Caco-2 (cell line): Measurements from ENCODE around the gene S100Z. TPM values are rescaled to one million over a fixed set of nuclear protein-coding genes. Genes with fewer than 3 reads are reported as not detected.
"Not testable (repeated sequence)": the region's sequence is repeated elsewhere in the genome, so short reads cannot be mapped to it uniquely, and the experiment has no call there.

Source experiments
- BruUV-seq: library from RNA; stranded (reverse); fragments of 400-500 nt; replicated peaks from 2 replicates; lab custom pipeline; 2021; lab: Mats Ljungman, UMichigan
- CTCF ChIA-PET: fragments of 300-600 bp; sonication (Branson Sonifier 250); formaldehyde crosslinking; loops from one replicate; lab custom pipeline; 2022; ENCODE audit warnings: antibody characterized with exemption; lab: Charles Lee
- POLR2A ChIA-PET: fragments of 300-600 bp; sonication (Branson Sonifier 250); formaldehyde crosslinking; loops from one replicate; lab custom pipeline; 2022; ENCODE audit warnings: antibody characterized with exemption; lab: Charles Lee
- DNase-seq, 2 experiments: peaks; one replicate each; pipeline versions ENCODE4 v3.0.0 to v3.0.0-alpha.2; 2020 to 2022
- H3K27me3 ChIP-seq: replicated peaks from 2 replicates; pipeline ENCODE4 v1.6.0; 2011; ENCODE audit warnings: low read length; ENCODE audit not compliant: control insufficient read depth, insufficient read depth
- H3K36me3 ChIP-seq: 2 replicates; pipeline ENCODE4 v1.5.1; 2011; ENCODE audit warnings: low read length; ENCODE audit not compliant: control insufficient read depth, insufficient read depth
- H3K4me1 ChIP-seq: fragments of 250-450 bp; sonication (Bioruptor Pico); 2 replicates; pipeline ENCODE4 v1.5.1; 2020; ENCODE audit warnings: mild to moderate bottlenecking
- H3K4me3 ChIP-seq: 2 replicates; pipeline ENCODE4 v1.5.1; 2011; ENCODE audit warnings: low read depth, mild to moderate bottlenecking, control low read depth, low read length
- H3K9me3 ChIP-seq: fragments of 250-450 bp; sonication (Bioruptor Pico); 2 replicates; pipeline ENCODE4 v1.5.1; 2020; ENCODE audit warnings: mild to moderate bottlenecking, moderate library complexity
- H3K27ac Mint-ChIP-seq: one replicate; pipeline ENCODE4 v1.8.0; 2022; ENCODE audit warnings: mixed read lengths; ENCODE audit not compliant: unreplicated experiment
- H3K27me3 Mint-ChIP-seq: one replicate; pipeline ENCODE4 v1.8.0; 2022; ENCODE audit warnings: mixed read lengths; ENCODE audit not compliant: insufficient read depth, unreplicated experiment
- H3K36me3 Mint-ChIP-seq: one replicate; pipeline ENCODE4 v1.8.0; 2022; ENCODE audit warnings: mild to moderate bottlenecking, mixed read lengths; ENCODE audit not compliant: insufficient read depth, unreplicated experiment
- H3K4me1 Mint-ChIP-seq: one replicate; pipeline ENCODE4 v1.8.0; 2022; ENCODE audit warnings: low read depth, mixed read lengths; ENCODE audit not compliant: unreplicated experiment
- H3K4me3 Mint-ChIP-seq: one replicate; pipeline ENCODE4 v1.8.0; 2022; ENCODE audit warnings: mild to moderate bottlenecking, moderate library complexity, mixed read lengths; ENCODE audit not compliant: unreplicated experiment
- H3K9me3 Mint-ChIP-seq: one replicate; pipeline ENCODE4 v1.8.0; 2022; ENCODE audit warnings: mixed read lengths; ENCODE audit not compliant: unreplicated experiment
- CTCF ChIP-seq, 2 experiments: fragments of 200-600 bp in 1 of 2; IDR thresholded peaks; 1 replicate in 1 of 2; 2 replicates in 1 of 2; pipeline versions ENCODE4 v1.5.1 to v1.8.0; 2011 to 2022; ENCODE audit warnings: antibody characterized with exemption in 1 of 2, control low read depth in 1 of 2, inconsistent platforms in 1 of 2, low read depth in 1 of 2, low read length in 1 of 2, mild to moderate bottlenecking in 1 of 2, moderate library complexity in 1 of 2; ENCODE audit not compliant: insufficient read depth in 1 of 2, severe bottlenecking in 1 of 2, unreplicated experiment in 1 of 2
- intact Hi-C: fragments of 100-400 bp; cut with micrococcal nuclease; formaldehyde crosslinking; loops from one replicate; pipeline ENCODE4 v1.10.0; 2022; ENCODE audit not compliant: unreplicated experiment
- total RNA-seq: library from RNA; stranded (reverse); gene quantifications from 2 replicates; pipeline ENCODE4 v1.2.3, GENCODE V29; 2022

The S100Z gene
- total RNA-seq, 1 experiment from 2014 or later, result 0.66 TPM

DNA sequence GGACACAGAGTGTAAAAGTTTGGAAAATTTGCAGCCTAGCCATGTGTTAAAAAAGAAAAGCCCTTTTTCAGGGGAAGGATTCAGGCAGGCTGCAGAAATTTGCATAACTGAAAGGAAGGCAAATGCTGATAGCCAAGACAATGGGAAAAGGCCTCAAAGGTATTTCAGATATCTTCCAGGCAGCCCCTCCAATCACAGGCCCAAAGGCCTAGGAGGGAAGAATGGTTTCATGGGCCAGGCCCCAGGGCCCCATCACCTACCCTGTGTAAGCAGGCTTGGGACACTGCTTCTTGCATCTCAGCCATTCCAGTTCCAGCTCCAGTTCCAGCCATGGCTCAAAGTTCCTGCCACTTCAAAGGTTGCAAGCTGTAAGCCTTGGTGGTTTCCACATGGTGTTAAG, 4.8 kb downstream of the S100Z start:
- H3K9me3 Mint-ChIP-seq, result peaks cover 11% of the 10 kb centered on the region
- CTCF ChIA-PET, result no interaction called here
- H3K27me3 ChIP-seq, result no peaks in the 10 kb centered on the region
- no TSS peak for BruUV-seq
- H3K4me1 Mint-ChIP-seq, result peaks cover 35% of the 10 kb centered on the region
- H3K4me1 ChIP-seq, result peaks cover 37% of the 10 kb centered on the region
- H3K27me3 Mint-ChIP-seq, result no peaks in the 10 kb centered on the region
- H3K27ac Mint-ChIP-seq, result no peak overlapping the region
- no peak overlapping the region for H3K4me3 ChIP-seq
- 0 out of 2 replicates have a peak, but pooled peaks cover 10% of the 10 kb centered on the region for H3K9me3 ChIP-seq
- H3K4me3 Mint-ChIP-seq, result no peak overlapping the region
- intact Hi-C loops, result no loop called here
- no peak for DNase-seq
- TF ChIP-seq CTCF (IDR thresholded peaks at IDR 0.05; ENCODE audit: insufficient read depth in 1 of 2, low read depth in 1 of 2, low read length in 1 of 2, severe bottlenecking in 1 of 2, unreplicated experiment in 1 of 2), result no peak
- POLR2A ChIA-PET, result no interaction called here
- no peaks in the 10 kb centered on the region for H3K36me3 ChIP-seq
- no peaks in the 10 kb centered on the region for H3K36me3 Mint-ChIP-seq

GRCh38 chr5:76855501-76855900, 5.7 kb downstream of the S100Z start:
- DNase-seq, H3K4me3 Mint-ChIP-seq, BruUV-seq, intact Hi-C loops, CTCF ChIA-PET, H3K4me3 ChIP-seq, H3K27me3 Mint-ChIP-seq, H3K27ac Mint-ChIP-seq, H3K36me3 Mint-ChIP-seq, POLR2A ChIA-PET, H3K9me3 ChIP-seq, H3K27me3 ChIP-seq, H3K36me3 ChIP-seq: not testable (repeated sequence)
- peaks cover 29% of the 10 kb centered on the region for H3K4me1 ChIP-seq
- Mint-ChIP-seq H3K9me3 (peaks cover 11% of the 10 kb centered on the region), H3K4me1 (peaks cover 35% of the 10 kb centered on the region)

GRCh38 chr5:76855961-76856360, 6.1 kb downstream of the S100Z start:
- H3K9me3 Mint-ChIP-seq, result peaks cover 11% of the 10 kb centered on the region
- no peaks in the 10 kb centered on the region for H3K27me3 Mint-ChIP-seq
- no TSS peak for BruUV-seq
- DNase-seq, result no peak
- no peaks in the 10 kb centered on the region for H3K36me3 Mint-ChIP-seq
- no peak overlapping the region for H3K27ac Mint-ChIP-seq
- Histone ChIP-seq H3K36me3 (no peaks in the 10 kb centered on the region), H3K9me3 (0 out of 2 replicates have a peak, but pooled peaks cover 10% of the 10 kb centered on the region), H3K4me1 (peaks cover 28% of the 10 kb centered on the region), H3K27me3 (no peaks in the 10 kb centered on the region), H3K4me3 (no peak overlapping the region)
- ChIA-PET POLR2A (no interaction called here), CTCF (no interaction called here)
- no peak for TF ChIP-seq CTCF (IDR thresholded peaks at IDR 0.05; ENCODE audit: insufficient read depth in 1 of 2, low read depth in 1 of 2, low read length in 1 of 2, severe bottlenecking in 1 of 2, unreplicated experiment in 1 of 2)
- intact Hi-C loops, result no loop called here
- H3K4me1 Mint-ChIP-seq, result peaks cover 34% of the 10 kb centered on the region
- H3K4me3 Mint-ChIP-seq, result no peak overlapping the region

- intact Hi-C loops, BruUV-seq, H3K27me3 ChIP-seq, POLR2A ChIA-PET, H3K4me3 ChIP-seq, H3K9me3 ChIP-seq, CTCF ChIA-PET, H3K36me3 ChIP-seq, DNase-seq, H3K27ac Mint-ChIP-seq, H3K4me3 Mint-ChIP-seq, H3K27me3 Mint-ChIP-seq, H3K36me3 Mint-ChIP-seq: not testable (repeated sequence)
- H3K4me1 Mint-ChIP-seq, result peaks cover 27% of the 10 kb centered on the region
- H3K4me1 ChIP-seq, result peaks cover 28% of the 10 kb centered on the region
- H3K9me3 Mint-ChIP-seq, result peaks cover 11% of the 10 kb centered on the region
These were observed 7.0 kb downstream of the S100Z start for GRCh38 chr5:76856800-76857199.
